Measurements from ENCODE around the gene SPATA12.

- TF ChIP-seq, protein P1, sequence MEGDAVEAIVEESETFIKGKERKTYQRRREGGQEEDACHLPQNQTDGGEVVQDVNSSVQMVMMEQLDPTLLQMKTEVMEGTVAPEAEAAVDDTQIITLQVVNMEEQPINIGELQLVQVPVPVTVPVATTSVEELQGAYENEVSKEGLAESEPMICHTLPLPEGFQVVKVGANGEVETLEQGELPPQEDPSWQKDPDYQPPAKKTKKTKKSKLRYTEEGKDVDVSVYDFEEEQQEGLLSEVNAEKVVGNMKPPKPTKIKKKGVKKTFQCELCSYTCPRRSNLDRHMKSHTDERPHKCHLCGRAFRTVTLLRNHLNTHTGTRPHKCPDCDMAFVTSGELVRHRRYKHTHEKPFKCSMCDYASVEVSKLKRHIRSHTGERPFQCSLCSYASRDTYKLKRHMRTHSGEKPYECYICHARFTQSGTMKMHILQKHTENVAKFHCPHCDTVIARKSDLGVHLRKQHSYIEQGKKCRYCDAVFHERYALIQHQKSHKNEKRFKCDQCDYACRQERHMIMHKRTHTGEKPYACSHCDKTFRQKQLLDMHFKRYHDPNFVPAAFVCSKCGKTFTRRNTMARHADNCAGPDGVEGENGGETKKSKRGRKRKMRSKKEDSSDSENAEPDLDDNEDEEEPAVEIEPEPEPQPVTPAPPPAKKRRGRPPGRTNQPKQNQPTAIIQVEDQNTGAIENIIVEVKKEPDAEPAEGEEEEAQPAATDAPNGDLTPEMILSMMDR (IDR thresholded peaks at IDR 0.05; ENCODE audit: insufficient read depth, low read length, poor library complexity, severe bottlenecking) = no peak
- no peak for TF ChIP-seq EZH2phosphoT487 (conservative IDR thresholded peaks at IDR 0.05; ENCODE audit: low read length)
Observed at GRCh38 chr3:57089043-57089442, 28.6 kb downstream of the SPATA12 start.
